SK-N-SH (cell line): ENCODE measurements around the gene CCDC88B. TPM values are rescaled to one million over a fixed set of nuclear protein-coding genes. Genes with fewer than 3 reads are reported as not detected.

Source experiments
- CTCF ChIA-PET: fragments of 300-600, 350-600 bp; formaldehyde crosslinking; extraction: SDS; loops from one replicate; lab custom pipeline; 2021; lab: Yijun Ruan, JAX
- POLR2A ChIA-PET: fragments of 350-600 bp; sonication (Branson Sonifier 250); formaldehyde crosslinking; extraction: SDS; loops from one replicate; lab custom pipeline; 2020; ENCODE audit warnings: antibody characterized with exemption, inconsistent platforms; lab: Yijun Ruan, JAX
- DNase-seq: peaks from one replicate; pipeline ENCODE4 v3.0.0; 2012
- H2AFZ ChIP-seq: fragments of 200-600 bp; sonication (generic); 2 replicates; pipeline ENCODE4 v1.8.1; 2016; ENCODE audit warnings: antibody characterized with exemption, mild to moderate bottlenecking, low read depth
- H3F3A ChIP-seq: fragments of 200-600 bp; sonication (generic); replicated peaks from 2 replicates; pipeline ENCODE3; 2016; ENCODE audit warnings: antibody characterized with exemption, mild to moderate bottlenecking; ENCODE audit not compliant: insufficient read depth
- H3K27ac ChIP-seq, 2 experiments: fragments of 200-500 bp in 1 of 2; fragments of 200-600 bp in 1 of 2; sonication (Bioruptor generic) in 1 of 2; sonication (generic), shearing (Covaris generic) in 1 of 2; 2 replicates each; pipeline versions ENCODE4 v1.5.1 to v1.6.1; 2014 to 2016; ENCODE audit warnings: low read depth in 2 of 2, inconsistent platforms in 1 of 2, low read length in 1 of 2, mild to moderate bottlenecking in 1 of 2, mixed read lengths in 1 of 2
- H3K27me3 ChIP-seq: fragments of 200-600 bp; sonication (generic), shearing (Covaris generic); 2 replicates; pipeline ENCODE4 v1.6.1; 2016; ENCODE audit warnings: mixed run types; ENCODE audit not compliant: insufficient read depth
- H3K36me3 ChIP-seq, 2 experiments: fragments of 200-500 bp in 1 of 2; fragments of 200-600 bp in 1 of 2; sonication (Bioruptor generic) in 1 of 2; sonication (generic) in 1 of 2; replicated peaks in 1 of 2; 2 replicates each; pipeline versions ENCODE3 to v1.5.1; 2014 to 2016; ENCODE audit warnings: low read length in 1 of 2, mild to moderate bottlenecking in 1 of 2; ENCODE audit not compliant: insufficient read depth in 2 of 2, control insufficient read depth in 1 of 2
- H3K4me1 ChIP-seq, 2 experiments: fragments of 200-500 bp in 1 of 2; fragments of 200-600 bp in 1 of 2; sonication (Bioruptor generic) in 1 of 2; sonication (generic), shearing (Covaris generic) in 1 of 2; 2 replicates each; pipeline versions ENCODE4 v1.5.1 to v1.6.1; 2014 to 2016; ENCODE audit warnings: low read depth in 1 of 2, low read length in 1 of 2, mixed run types in 1 of 2; ENCODE audit not compliant: insufficient read depth in 2 of 2, control insufficient read depth in 1 of 2
- H3K4me2 ChIP-seq: fragments of 200-600 bp; sonication (generic), shearing (Covaris generic); 2 replicates; pipeline ENCODE4 v1.6.1; 2017; ENCODE audit warnings: mixed run types
- H3K4me3 ChIP-seq, 2 experiments: fragments of 200-500 bp in 1 of 2; fragments of 200-600 bp in 1 of 2; sonication (Bioruptor generic) in 1 of 2; sonication (generic), shearing (Covaris generic) in 1 of 2; 2 replicates each; pipeline versions ENCODE4 v1.5.1 to v1.8.1; 2014 to 2016; ENCODE audit warnings: low read depth in 2 of 2, inconsistent platforms in 1 of 2, low read length in 1 of 2, mild to moderate bottlenecking in 1 of 2, mixed read lengths in 1 of 2, moderate library complexity in 1 of 2
- H3K79me2 ChIP-seq: fragments of 200-600 bp; sonication (generic); 2 replicates; pipeline ENCODE4 v1.8.1; 2017; ENCODE audit warnings: mild to moderate bottlenecking; ENCODE audit not compliant: insufficient read depth
- H3K9ac ChIP-seq: fragments of 200-600 bp; sonication (generic); 2 replicates; pipeline ENCODE4 v1.6.1; 2017; ENCODE audit warnings: mixed run types
- H3K9me2 ChIP-seq: fragments of 200-600 bp; sonication (generic); 2 replicates; pipeline ENCODE4 v1.6.1; 2017; ENCODE audit warnings: mixed run types
- H3K9me3 ChIP-seq: fragments of 200-600 bp; sonication (generic); 2 replicates; pipeline ENCODE4 v1.6.1; 2017; ENCODE audit warnings: mixed run types, mild to moderate bottlenecking, moderate library complexity
- H4K20me1 ChIP-seq: fragments of 200-600 bp; sonication (generic); 2 replicates; pipeline ENCODE4 v1.6.1; 2017; ENCODE audit warnings: mild to moderate bottlenecking, mixed run types; ENCODE audit not compliant: insufficient read depth
- ELF1 ChIP-seq: IDR thresholded peaks from 2 replicates; pipeline ENCODE4 v1.4.0; 2012
- GATA2 ChIP-seq: sonication (generic); formaldehyde crosslinking; IDR thresholded peaks from 2 replicates; pipeline ENCODE4 v1.5.0; 2020; ENCODE audit warnings: mild to moderate bottlenecking, missing genetic modification reagents
- MAX ChIP-seq: IDR thresholded peaks from 2 replicates; pipeline ENCODE4 v1.4.0; 2012; ENCODE audit warnings: low read depth
- NRF1 ChIP-seq: IDR thresholded peaks from 2 replicates; pipeline ENCODE4 v1.6.1; 2012; ENCODE audit warnings: low read depth, mild to moderate bottlenecking, low read length
- TCF12 ChIP-seq: IDR thresholded peaks from 2 replicates; pipeline ENCODE4 v1.4.0; 2012
- TEAD4 ChIP-seq: IDR thresholded peaks from 2 replicates; pipeline ENCODE4 v1.4.0; 2012; ENCODE audit warnings: mild to moderate bottlenecking, borderline replicate concordance; ENCODE audit not compliant: insufficient read depth
- USF1 ChIP-seq: IDR thresholded peaks from 2 replicates; pipeline ENCODE4 v1.4.0; 2012; ENCODE audit warnings: low read depth, borderline replicate concordance
- WGBS: methylation state at CpG from one replicate; pipeline ENCODE4 v1.1.6; 2017; ENCODE audit warnings: low lambda C conversion rate; 5-methylcytosine and 5-hydroxymethylcytosine counted together
- polyA plus RNA-seq, 3 experiments: library from polyadenylated mRNA; depleted of rRNA; stranded (reverse); fragments of >200 nt; gene quantifications; 2 replicates each; pipeline ENCODE4 v1.2.3, GENCODE V29; 2012
- TF ChIP-seq, protein P1 (sequence below): IDR thresholded peaks from 2 replicates; pipeline ENCODE4 v1.4.0; 2012; ENCODE audit warnings: low read depth, borderline replicate concordance
- TF ChIP-seq, protein P2 (sequence below): fragments of 150-350 bp; IDR thresholded peaks from 2 replicates; pipeline ENCODE4 v1.6.1; 2016; ENCODE audit warnings: mild to moderate bottlenecking, low read depth, low read length

Gene CCDC88B
- polyA plus RNA-seq, 1 of the 3 experiments (the other 2 are of a cell fraction), result 3.4 TPM

DNA sequence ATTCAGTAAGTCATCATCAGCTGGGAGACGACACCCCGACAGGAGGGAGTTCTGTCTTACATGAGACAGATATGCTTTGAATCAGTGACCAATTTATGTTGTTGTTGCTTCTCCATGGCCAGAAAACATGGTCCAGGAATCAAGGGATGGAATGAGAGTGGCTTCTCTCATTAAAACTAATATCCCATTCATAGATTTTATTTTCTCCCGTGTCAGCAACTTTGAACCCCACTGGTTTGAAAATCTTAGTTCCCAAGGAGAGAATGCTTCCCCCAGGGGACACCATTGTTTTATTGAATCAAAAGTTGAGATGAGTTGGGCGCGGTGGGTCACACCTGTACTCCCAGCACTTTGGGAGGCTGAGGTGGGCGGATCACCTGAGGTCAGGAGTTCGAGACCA is 61.8 kb downstream of the CCDC88B start:
- no peak overlapping the region for H3K4me2 ChIP-seq
- H4K20me1 ChIP-seq, result no peaks in the 10 kb centered on the region
- DNase-seq, result no peak
- no peaks in the 10 kb centered on the region for H3K79me2 ChIP-seq
- CTCF ChIA-PET, result no interaction called here
- no peaks in the 10 kb centered on the region for H3F3A ChIP-seq
- no peaks in the 10 kb centered on the region for H3K36me3 ChIP-seq
- no peak for TF ChIP-seq GATA2 (CRISPR knock-in tag)
- no peak for TF ChIP-seq TCF12
- TF ChIP-seq, protein P1, sequence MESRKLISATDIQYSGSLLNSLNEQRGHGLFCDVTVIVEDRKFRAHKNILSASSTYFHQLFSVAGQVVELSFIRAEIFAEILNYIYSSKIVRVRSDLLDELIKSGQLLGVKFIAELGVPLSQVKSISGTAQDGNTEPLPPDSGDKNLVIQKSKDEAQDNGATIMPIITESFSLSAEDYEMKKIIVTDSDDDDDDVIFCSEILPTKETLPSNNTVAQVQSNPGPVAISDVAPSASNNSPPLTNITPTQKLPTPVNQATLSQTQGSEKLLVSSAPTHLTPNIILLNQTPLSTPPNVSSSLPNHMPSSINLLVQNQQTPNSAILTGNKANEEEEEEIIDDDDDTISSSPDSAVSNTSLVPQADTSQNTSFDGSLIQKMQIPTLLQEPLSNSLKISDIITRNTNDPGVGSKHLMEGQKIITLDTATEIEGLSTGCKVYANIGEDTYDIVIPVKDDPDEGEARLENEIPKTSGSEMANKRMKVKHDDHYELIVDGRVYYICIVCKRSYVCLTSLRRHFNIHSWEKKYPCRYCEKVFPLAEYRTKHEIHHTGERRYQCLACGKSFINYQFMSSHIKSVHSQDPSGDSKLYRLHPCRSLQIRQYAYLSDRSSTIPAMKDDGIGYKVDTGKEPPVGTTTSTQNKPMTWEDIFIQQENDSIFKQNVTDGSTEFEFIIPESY, result no peak
- TF ChIP-seq, protein P2, sequence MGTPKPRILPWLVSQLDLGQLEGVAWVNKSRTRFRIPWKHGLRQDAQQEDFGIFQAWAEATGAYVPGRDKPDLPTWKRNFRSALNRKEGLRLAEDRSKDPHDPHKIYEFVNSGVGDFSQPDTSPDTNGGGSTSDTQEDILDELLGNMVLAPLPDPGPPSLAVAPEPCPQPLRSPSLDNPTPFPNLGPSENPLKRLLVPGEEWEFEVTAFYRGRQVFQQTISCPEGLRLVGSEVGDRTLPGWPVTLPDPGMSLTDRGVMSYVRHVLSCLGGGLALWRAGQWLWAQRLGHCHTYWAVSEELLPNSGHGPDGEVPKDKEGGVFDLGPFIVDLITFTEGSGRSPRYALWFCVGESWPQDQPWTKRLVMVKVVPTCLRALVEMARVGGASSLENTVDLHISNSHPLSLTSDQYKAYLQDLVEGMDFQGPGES, result no peak
- H3K9ac ChIP-seq, result no peak overlapping the region
- POLR2A ChIA-PET, result no interaction called here
- 58% methylated on average over 7 of the region's 7 CpGs for WGBS
- no peaks in the 10 kb centered on the region for H3K9me2 ChIP-seq
- H3K27me3 ChIP-seq, result peaks cover 22% of the 10 kb centered on the region
- H3K4me1 ChIP-seq, result peaks cover 0 to 8% of the 10 kb centered on the region in 2 experiments; a peak in 1 of 4 replicates
- no peaks in the 10 kb centered on the region for H3K9me3 ChIP-seq
- no peak overlapping the region for H2AFZ ChIP-seq
- no peak overlapping the region for H3K4me3 ChIP-seq
- H3K27ac ChIP-seq, result no peak overlapping the region

DNA sequence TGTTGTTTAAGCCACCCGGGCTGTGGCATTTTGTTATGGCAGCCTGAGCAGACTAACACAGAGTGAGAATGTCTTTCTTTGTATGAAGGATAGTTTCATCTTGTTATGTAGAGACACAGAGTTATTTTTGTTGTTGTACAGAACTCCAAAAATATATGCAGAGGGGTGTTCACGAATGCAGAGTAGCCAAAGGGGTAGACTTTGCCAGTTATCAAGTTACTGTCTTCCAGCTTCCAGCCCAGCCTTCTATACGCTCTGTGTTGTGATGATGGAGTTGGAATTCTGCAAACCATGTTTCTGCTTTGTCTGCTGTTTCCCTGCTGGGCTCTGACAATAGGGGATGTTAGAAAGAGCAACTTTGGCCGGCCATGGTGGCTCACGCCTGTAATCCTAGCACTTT is 63.1 kb downstream of the CCDC88B start:
- H3K27ac ChIP-seq, result no peak overlapping the region
- DNase-seq, result no peak
- CTCF ChIA-PET, result interaction anchor here (1.1 kb wide), 1 partner anchor 46 kb away, joined by 4 read pairs; no protein-coding TSS in a partner anchor
- H3K36me3 ChIP-seq, result no peaks in the 10 kb centered on the region
- H3K9me2 ChIP-seq, result no peaks in the 10 kb centered on the region
- H3K9ac ChIP-seq, result no peak overlapping the region
- WGBS, result 55% methylated on average over 5 of the region's 5 CpGs
- TF ChIP-seq TEAD4, result no peak
- no peak for TF ChIP-seq MAX
- TF ChIP-seq NRF1, result no peak
- TF ChIP-seq USF1, result no peak
- TF ChIP-seq ELF1, result no peak
- TF ChIP-seq, all 33 proteins: peak for 0
- Histone ChIP-seq H3K4me1 (peaks cover 0 to 8% of the 10 kb centered on the region in 2 experiments; a peak in 1 of 4 replicates), H3K27me3 (peaks cover 22% of the 10 kb centered on the region), H3K4me2 (no peak overlapping the region), H3K79me2 (no peaks in the 10 kb centered on the region), H4K20me1 (no peaks in the 10 kb centered on the region), H3K9me3 (no peaks in the 10 kb centered on the region), H2AFZ (no peak overlapping the region), H3F3A (no peaks in the 10 kb centered on the region), H3K4me3 (no peak overlapping the region)
- POLR2A ChIA-PET, result no interaction called here
